GM21825 (cell line): ENCODE results near the gene CSTPP1.
"Not testable (repeated sequence)": the region's sequence is repeated elsewhere in the genome, so short reads cannot be mapped to it uniquely, and the experiment has no call there.

Experiments used
- ATAC-seq: cut with Tn5 transposase; IDR thresholded peaks from one replicate; pipeline ENCODE4 v1.9.1; 2021; ENCODE audit warnings: mild to moderate bottlenecking, moderate library complexity; ENCODE audit not compliant: unreplicated experiment

Gene CSTPP1

DNA sequence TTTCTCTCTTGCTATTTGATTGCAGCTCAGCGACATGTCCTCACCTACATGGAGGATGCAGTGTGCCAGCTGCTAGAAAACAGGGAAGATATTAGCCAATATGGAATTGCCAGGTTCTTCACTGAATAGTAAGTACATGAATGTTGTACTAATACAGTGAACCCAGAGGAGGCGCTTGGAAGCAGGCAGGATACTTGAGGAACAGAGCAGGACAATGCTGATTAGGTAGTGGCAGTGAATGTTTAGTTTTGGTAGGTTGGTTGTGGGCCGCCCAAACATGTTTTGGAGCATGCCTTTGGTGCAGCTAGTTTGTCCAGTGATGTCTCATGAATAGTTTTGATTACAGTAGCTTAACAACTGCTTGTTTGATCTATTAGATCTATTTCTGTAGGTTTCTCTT lies 50.6 kb downstream of the CSTPP1 start:
- no peak for ATAC-seq

GRCh38 chr11:46989810-46990487 lies 53.4 kb downstream of the CSTPP1 start:
- not testable (repeated sequence) for ATAC-seq

DNA sequence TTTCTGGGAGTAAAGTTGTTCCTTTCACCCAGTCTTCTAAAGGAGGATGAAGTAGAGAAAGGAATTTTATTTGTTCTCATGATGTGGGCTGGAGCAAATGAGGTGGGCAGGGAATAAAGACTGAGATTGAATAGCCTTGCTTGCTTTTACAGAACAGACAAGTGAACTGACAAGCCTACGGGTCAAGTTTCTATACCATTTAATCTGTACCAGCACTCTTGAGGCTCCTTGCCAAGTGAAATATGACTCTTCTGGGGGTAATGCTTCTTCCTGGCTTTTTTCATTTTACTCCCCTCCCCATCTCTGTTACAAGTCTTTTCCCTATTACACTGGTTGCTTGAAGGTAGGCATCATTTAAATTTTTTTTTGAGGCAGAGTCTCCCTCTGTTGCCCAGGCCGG lies 54.8 kb downstream of the CSTPP1 start:
- ATAC-seq, result no peak

- ATAC-seq, result not testable (repeated sequence)
These were observed 55.8 kb downstream of the CSTPP1 start for GRCh38 chr11:46992386-46992785.

DNA sequence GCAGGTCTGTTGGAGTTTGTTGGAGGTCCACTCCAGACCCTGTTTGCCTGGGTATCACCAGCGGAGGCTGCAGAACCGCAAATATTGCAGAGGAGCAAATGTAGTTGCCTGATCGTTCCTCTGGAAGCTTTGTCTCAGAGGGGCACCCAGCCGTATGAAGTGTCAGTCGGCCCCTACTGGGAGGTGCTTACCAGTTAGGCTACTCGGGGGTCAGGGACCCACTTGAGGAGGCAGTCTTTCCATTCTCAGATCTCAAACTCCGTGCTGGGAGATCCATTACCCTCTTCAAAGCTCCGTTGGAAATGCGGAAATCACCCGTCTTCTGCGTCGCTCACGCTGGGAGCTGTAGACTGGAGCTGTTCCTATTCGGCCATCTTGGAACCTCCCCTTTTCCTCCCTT lies 61.2 kb downstream of the CSTPP1 start:
- ATAC-seq, result not testable (repeated sequence)

GRCh38 chr11:46999217-46999616 lies 62.7 kb downstream of the CSTPP1 start:
- ATAC-seq, result no peak

DNA sequence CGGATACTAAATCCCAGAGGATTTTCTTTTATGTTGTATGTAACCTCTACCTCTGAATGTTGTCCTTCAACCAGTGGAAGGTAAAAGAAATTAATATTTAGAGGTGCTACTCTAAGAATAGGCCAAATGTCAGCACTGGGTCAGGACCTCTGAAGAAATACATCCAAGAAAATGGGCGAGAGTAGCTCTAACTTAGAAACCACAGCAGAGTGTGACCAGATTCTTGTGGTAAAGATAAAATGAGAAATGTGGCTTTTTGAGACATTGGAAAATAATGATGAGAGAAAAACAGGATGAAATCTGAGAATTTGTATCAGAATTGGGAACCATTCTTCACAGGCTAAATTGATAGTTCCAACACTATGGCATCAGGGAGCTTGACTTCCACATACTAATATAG lies 63.5 kb downstream of the CSTPP1 start:
- no peak for ATAC-seq

GRCh38 chr11:47001781-47002181 lies 65.2 kb downstream of the CSTPP1 start:
- no peak for ATAC-seq

- ATAC-seq, result no peak
These were observed 65.8 kb downstream of the CSTPP1 start for GRCh38 chr11:47002390-47002789.

DNA sequence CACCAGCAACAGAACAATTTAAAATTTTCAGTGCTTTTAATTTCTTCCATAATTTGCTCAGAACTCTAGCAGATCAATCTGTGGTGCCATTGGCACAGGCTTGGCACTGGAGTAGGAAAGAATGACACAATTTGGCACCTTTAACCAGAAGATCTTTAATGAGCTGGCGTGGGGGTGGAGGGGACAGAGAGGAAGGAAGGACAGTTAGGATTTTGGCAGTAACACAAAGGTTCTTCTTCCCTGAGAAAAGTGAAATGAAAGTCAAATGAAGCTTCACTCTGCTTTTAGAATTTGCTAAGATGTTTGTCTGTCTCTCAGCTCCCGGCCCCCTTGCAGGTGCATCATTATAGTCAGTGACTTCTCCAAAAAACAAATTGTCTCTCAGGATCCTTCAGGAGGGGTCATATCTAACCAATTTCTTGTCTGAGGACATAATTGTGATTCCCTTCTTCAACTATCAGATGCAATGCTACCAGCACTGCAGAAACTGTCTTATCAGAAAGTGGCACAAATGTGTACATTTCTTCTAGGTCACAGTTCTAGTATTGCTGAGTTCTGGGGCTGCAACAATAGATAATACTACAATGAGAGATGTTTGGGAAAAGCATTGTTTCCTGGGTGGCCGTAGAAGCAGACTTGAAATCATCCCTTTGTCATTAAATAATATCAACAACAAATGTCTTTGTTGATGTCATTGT lies 66.8 kb downstream of the CSTPP1 start:
- no peak for ATAC-seq

DNA sequence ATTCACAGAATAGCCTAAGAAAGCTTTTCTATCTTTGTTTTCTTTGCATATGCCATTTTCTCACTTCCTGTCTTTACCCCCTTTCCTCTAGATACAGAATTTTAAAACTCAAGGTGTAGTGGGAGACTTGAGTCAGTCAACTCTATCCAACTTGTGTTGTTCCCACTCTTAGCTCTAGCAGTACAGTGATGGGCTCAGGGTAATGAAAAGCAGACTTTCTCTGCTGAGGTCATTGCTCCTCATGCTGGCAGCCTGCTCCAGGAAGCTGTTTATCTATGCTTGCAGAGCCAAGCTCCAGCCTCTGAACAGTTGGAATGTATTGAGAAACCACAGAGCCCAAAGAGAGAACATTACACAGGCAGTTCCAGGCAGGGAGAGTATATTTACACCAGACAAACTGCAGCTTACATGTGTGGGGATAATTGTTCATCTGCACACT lies 68.1 kb downstream of the CSTPP1 start:
- ATAC-seq, result no peak

DNA sequence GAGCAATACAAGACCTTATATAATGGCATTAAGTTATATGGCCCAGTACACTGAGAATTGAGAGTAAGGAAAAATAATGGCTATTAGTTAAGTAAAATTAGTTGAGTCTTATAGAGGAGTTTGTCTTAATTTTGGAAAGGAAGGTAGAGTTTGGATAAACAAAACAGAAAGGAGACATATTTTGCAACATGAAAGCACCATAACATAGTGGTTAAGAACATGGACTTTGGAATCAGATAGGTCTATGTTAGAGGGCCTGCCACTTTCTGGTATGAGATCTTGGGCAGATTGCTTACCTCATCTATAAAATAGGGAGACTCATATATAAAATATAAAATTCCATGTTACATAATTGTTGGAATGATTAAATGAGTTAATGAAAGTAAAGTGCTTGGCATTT lies 68.9 kb downstream of the CSTPP1 start:
- no peak for ATAC-seq

- ATAC-seq, result no peak
These were observed 71.0 kb downstream of the CSTPP1 start for GRCh38 chr11:47007579-47007978.

DNA sequence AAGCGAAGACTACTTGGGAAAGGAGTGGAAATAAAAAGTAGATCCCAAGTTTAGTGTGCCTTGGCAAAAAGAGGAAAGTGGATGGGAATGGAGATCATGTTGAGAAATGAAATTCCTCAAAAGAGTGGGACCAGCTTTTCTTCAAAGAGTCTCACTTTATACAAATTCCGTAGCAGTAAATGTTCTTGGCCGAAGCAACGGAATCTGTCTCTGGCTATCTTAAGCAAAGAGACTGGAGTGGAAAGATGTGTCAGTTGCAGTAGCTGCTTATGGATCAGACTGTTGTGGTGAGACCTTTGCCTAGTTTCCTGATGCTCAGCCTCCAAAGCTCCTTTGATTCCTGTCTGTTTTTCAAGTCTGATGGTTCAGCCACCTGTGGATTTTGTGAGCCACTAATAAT lies 73.6 kb downstream of the CSTPP1 start:
- ATAC-seq, result no peak

DNA sequence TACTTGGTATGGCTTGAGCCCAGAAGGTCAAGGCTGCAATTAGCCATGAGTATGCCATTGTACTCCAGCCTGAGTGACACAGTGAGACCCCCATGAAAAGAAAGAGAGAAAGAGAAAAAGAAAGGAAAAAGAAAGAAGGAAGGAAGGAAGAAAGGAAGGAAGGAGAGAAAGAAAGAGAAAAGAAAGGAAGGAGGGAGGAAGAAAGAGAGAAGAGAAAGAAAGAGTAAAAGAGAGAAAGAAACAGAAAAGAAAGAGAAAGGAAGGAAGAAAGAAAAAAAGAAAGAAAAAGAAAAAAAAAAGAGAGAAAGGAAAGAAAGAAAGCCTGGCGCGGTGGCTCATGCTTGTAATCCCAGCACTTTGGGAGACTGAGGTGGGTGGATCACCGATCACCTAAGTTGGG lies 77.5 kb downstream of the CSTPP1 start:
- ATAC-seq, result no peak

DNA sequence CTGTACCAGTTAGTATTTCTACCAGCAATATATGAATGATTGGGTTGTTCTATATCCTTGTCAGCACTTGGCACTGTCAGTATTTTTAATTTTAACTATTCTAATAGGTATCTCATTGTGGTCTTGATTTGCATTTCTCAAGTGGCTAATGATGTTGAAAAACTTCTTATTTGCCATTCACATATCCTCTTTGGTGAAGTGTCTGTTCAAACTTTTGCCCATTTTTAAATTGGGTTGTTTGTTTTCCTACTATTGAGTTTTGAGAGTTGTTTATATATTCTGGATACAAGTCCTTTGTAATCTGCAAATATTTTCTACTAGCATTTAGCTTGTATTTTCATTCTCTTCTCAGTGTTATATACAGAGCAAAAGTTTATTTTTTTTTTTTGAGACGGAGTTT lies 82.1 kb downstream of the CSTPP1 start:
- no peak for ATAC-seq

DNA sequence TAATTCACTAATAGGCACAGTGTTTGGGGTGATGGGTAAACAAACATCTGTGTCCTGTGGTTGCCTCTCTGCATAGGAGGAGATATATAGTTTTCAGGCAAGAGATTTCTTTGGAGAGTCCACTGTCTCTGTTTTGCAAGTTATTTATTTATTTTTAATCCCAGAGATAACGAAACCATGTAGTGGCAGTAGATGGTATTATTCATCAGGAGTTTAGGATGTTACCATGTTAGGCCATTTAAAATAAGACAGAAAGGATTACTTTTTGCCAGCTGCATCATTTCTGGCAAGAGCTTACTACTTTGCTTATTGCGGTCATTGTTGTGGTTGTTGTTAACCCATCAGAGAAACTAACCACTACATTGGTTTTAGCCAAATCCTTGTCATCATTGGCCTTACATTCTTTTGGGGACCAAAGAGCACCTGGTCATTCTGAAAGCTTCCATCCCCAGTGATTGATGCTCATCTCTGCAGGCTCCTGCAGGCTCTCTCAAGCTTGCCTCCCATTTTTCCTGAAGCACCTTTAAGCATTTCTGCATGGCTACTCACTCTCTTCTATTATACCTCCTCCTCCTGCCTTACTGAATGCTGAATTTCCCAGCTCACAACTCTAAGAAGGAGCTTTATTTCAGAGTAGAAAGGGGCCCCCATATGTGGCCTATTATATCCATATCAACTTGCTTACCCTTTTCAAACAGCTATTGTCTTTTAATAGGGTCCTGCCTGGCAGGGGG lies 84.4 kb downstream of the CSTPP1 start:
- ATAC-seq, result no peak

GRCh38 chr11:47021527-47021818 lies 84.9 kb downstream of the CSTPP1 start:
- ATAC-seq, result no peak

- ATAC-seq, result no peak
These were observed 85.4 kb downstream of the CSTPP1 start for GRCh38 chr11:47021965-47022364.

DNA sequence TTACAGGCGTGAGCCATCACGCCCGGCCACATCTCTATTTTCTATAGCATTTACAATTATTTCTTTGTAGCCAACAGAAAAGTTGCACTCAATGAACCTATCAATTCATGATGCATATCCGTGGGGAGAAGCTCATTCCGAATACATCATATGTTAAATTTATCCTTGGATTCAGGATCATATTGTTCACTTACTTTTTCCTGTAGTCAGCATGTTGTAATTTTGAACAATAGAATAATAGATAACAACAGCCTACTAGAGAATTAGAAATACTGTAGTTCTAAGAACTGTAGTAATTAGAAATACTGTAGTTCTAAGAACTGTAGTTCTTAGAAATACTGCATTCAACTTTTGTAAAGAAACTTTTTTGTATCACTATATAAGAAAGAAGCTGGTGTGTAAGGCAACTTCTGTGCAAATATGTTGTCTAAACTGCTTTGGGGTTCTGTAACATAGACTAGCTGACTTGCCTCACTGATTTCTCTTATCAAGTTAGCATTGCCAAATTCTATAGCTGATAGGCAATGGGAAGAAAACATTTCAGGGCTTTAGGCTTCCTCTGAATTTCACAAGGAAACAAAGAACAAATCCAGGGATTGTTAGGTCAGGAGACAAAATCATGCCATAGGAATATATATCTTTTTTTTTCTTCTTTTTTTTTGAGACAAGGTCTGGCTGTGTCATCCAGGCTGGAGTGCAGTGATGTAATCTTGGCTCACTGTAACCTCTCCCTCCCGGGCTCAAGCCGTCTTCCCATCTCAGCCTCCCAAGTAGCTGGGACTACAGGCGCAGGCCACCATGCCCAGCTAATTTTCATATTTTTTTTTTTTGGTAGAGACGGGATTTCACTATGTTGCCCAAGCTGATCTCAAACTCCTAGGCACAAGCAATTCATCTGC lies 91.9 kb downstream of the CSTPP1 start:
- no peak for ATAC-seq

- no peak for ATAC-seq
These were observed 96.9 kb downstream of the CSTPP1 start for GRCh38 chr11:47033439-47033838.
